ENCODE data around the gene HOXB8.

Gene HOXB8

GRCh38 chr17:48609033-48609432 is 6.1 kb downstream of the HOXB8 start:
- peaks cover 100% of the 10 kb centered on the region for H3K27me3 ChIP-seq (ENCODE audit: control insufficient read depth, insufficient read depth, low read length, poor library complexity, severe bottlenecking)
- H3K27ac ChIP-seq (ENCODE audit: insufficient read depth, low read depth, low read length, poor library complexity, severe bottlenecking) = no peak overlapping the region
- no peaks in the 10 kb centered on the region for H3K36me3 ChIP-seq (ENCODE audit: control insufficient read depth, insufficient read depth, low read length)
- peaks cover 7% of the 10 kb centered on the region for H3K4me1 ChIP-seq (ENCODE audit: control insufficient read depth, insufficient read depth, low read length)
- H3K9me3 ChIP-seq (ENCODE audit: control insufficient read depth, low read length) = no peaks in the 10 kb centered on the region
- H3K4me3 ChIP-seq (ENCODE audit: insufficient read depth, low read depth, low read length) = no peak overlapping the region

DNA sequence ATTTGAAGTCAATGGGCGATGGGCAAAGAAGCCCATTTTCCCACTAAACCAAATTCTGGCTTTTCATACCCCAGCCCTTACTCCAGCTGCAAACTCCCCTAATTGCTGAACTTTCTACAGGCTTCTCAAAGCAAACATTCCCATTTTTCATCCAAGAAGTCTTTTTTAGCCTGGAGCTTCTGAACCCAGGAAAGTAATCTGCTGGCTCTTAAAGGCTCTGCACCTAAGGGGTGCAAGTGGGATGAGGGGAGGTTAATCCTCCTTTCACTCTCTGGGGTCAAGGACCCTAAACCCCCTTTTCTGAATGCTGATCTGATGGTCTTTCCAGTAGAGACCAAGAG is 6.6 kb downstream of the HOXB8 start:
- 42% methylated on average over 1 of the region's 1 CpG for WGBS, 2 experiments
- H3K27me3 ChIP-seq (ENCODE audit: control insufficient read depth, insufficient read depth, low read length, poor library complexity, severe bottlenecking) = peaks cover 100% of the 10 kb centered on the region
- H3K4me1 ChIP-seq (ENCODE audit: control insufficient read depth, insufficient read depth, low read length) = peaks cover 7% of the 10 kb centered on the region
- H3K27ac ChIP-seq (ENCODE audit: insufficient read depth, low read depth, low read length, poor library complexity, severe bottlenecking) = no peak overlapping the region
- no peaks in the 10 kb centered on the region for H3K9me3 ChIP-seq (ENCODE audit: control insufficient read depth, low read length)
- H3K36me3 ChIP-seq (ENCODE audit: control insufficient read depth, insufficient read depth, low read length) = no peaks in the 10 kb centered on the region
- H3K4me3 ChIP-seq (ENCODE audit: insufficient read depth, low read depth, low read length) = no peak overlapping the region

- H3K27ac ChIP-seq (ENCODE audit: insufficient read depth, low read depth, low read length, poor library complexity, severe bottlenecking) = no peak overlapping the region
- 32% methylated on average over 8 to 9 of the region's 9 CpGs for WGBS, 2 experiments
These were observed 8.0 kb downstream of the HOXB8 start for GRCh38 chr17:48606892-48607614.

GRCh38 chr17:48605991-48606891 is 8.9 kb downstream of the HOXB8 start:
- no peaks in the 10 kb centered on the region for H3K36me3 ChIP-seq (ENCODE audit: control insufficient read depth, insufficient read depth, low read length)
- 9 to 10% methylated on average over 38 to 41 of the region's 41 CpGs for WGBS, 2 experiments
- no peaks in the 10 kb centered on the region for H3K9me3 ChIP-seq (ENCODE audit: control insufficient read depth, low read length)
- no peak overlapping the region for H3K4me3 ChIP-seq (ENCODE audit: insufficient read depth, low read depth, low read length)
- H3K27ac ChIP-seq (ENCODE audit: insufficient read depth, low read depth, low read length, poor library complexity, severe bottlenecking) = no peak overlapping the region
- H3K27me3 ChIP-seq (ENCODE audit: control insufficient read depth, insufficient read depth, low read length, poor library complexity, severe bottlenecking) = peaks cover 100% of the 10 kb centered on the region
- H3K4me1 ChIP-seq (ENCODE audit: control insufficient read depth, insufficient read depth, low read length) = peaks cover 7% of the 10 kb centered on the region

More at GRCh38 chr17:48606892-48607614, 8.0 kb downstream of the HOXB8 start:
- H3K4me3 ChIP-seq (ENCODE audit: insufficient read depth, low read depth, low read length) = no peak overlapping the region
- no peaks in the 10 kb centered on the region for H3K9me3 ChIP-seq (ENCODE audit: control insufficient read depth, low read length)
- H3K27me3 ChIP-seq (ENCODE audit: control insufficient read depth, insufficient read depth, low read length, poor library complexity, severe bottlenecking) = peaks cover 100% of the 10 kb centered on the region
- peaks cover 7% of the 10 kb centered on the region for H3K4me1 ChIP-seq (ENCODE audit: control insufficient read depth, insufficient read depth, low read length)
- no peaks in the 10 kb centered on the region for H3K36me3 ChIP-seq (ENCODE audit: control insufficient read depth, insufficient read depth, low read length)

GRCh38 chr17:48605409-48605919 is 9.6 kb downstream of the HOXB8 start:
- H3K27me3 ChIP-seq (ENCODE audit: control insufficient read depth, insufficient read depth, low read length, poor library complexity, severe bottlenecking) = peaks cover 100% of the 10 kb centered on the region
- no peak overlapping the region for H3K27ac ChIP-seq (ENCODE audit: insufficient read depth, low read depth, low read length, poor library complexity, severe bottlenecking)

GRCh38 chr17:48604770-48605329 is 10.2 kb downstream of the HOXB8 start, which contains the start of gene HOXB6:
Gene HOXB6, minus strand, starts transcription at chr17:48604986. Its CDS starts 6,836 bp downstream, at chr17:48598150.
- no peaks in the 10 kb centered on the region for H3K9me3 ChIP-seq (ENCODE audit: control insufficient read depth, low read length)
- WGBS, 2 experiments = 17% methylated on average over 16 of the region's 16 CpGs
- no peak within 1 kb of the TSS for H3K27ac ChIP-seq (ENCODE audit: insufficient read depth, low read depth, low read length, poor library complexity, severe bottlenecking)
- peaks cover 100% of the 10 kb centered on the region for H3K27me3 ChIP-seq (ENCODE audit: control insufficient read depth, insufficient read depth, low read length, poor library complexity, severe bottlenecking)
- no peaks in the 10 kb centered on the region for H3K4me1 ChIP-seq (ENCODE audit: control insufficient read depth, insufficient read depth, low read length)
- no peaks in the 10 kb centered on the region for H3K36me3 ChIP-seq (ENCODE audit: control insufficient read depth, insufficient read depth, low read length)
- H3K4me3 ChIP-seq (ENCODE audit: insufficient read depth, low read depth, low read length) = no peak within 1 kb of the TSS

More at GRCh38 chr17:48605409-48605919, 9.6 kb downstream of the HOXB8 start:
- no peak overlapping the region for H3K4me3 ChIP-seq (ENCODE audit: insufficient read depth, low read depth, low read length)
- no peaks in the 10 kb centered on the region for H3K9me3 ChIP-seq (ENCODE audit: control insufficient read depth, low read length)
- H3K36me3 ChIP-seq (ENCODE audit: control insufficient read depth, insufficient read depth, low read length) = no peaks in the 10 kb centered on the region
- WGBS, 2 experiments = 8% methylated on average over 10 of the region's 10 CpGs
- H3K4me1 ChIP-seq (ENCODE audit: control insufficient read depth, insufficient read depth, low read length) = peaks cover 5% of the 10 kb centered on the region

DNA sequence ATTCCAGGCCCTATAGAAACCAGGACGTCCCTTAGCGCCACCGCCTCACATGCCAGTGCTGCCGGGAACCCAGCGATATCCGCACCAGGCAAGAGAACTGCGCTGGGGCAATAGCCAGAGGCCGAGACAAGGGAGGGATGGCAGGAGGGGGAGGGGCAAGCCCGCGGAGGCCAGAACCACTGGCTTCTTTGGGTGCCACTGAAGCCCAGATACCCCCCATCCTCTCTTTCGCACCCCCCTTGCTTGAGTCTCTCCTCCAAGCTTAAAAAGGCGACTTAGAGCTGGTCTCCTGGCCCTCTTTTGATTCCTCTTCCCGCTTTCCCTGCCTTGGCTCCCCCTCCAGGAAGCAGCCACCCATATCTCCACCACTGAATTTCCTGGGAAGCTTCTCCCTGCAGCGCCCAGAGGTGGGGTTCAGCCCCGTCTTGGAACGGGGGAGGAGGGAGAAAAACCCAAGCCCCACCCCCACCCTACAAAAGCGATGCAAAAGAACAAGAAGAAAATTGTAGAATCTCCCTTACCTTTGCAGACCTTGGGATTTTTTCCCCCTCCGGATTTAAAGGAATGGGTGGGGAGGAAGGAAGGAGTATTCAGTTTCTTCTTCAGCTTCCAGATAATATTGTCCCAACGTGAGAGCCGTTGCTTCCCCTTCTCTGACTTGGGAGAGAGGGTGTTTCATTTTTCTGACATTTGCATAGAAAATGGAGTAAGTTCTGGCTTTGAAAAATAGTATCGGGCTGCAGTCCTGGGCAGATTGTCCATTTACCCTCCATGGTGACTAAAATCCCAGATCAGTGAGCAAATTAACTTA is 10.9 kb downstream of the HOXB8 start:
- Histone ChIP-seq H3K4me1 (ENCODE audit: control insufficient read depth, insufficient read depth, low read length) (no peaks in the 10 kb centered on the region), H3K4me3 (ENCODE audit: insufficient read depth, low read depth, low read length) (no peak overlapping the region), H3K27me3 (ENCODE audit: control insufficient read depth, insufficient read depth, low read length, poor library complexity, severe bottlenecking) (peaks cover 100% of the 10 kb centered on the region), H3K27ac (ENCODE audit: insufficient read depth, low read depth, low read length, poor library complexity, severe bottlenecking) (no peak overlapping the region), H3K36me3 (ENCODE audit: control insufficient read depth, insufficient read depth, low read length) (no peaks in the 10 kb centered on the region), H3K9me3 (ENCODE audit: control insufficient read depth, low read length) (no peaks in the 10 kb centered on the region)
- 3 to 6% methylated on average over 19 of the region's 21 CpGs for WGBS, 2 experiments

- Histone ChIP-seq H3K27ac (ENCODE audit: insufficient read depth, low read depth, low read length, poor library complexity, severe bottlenecking) (no peak overlapping the region), H3K27me3 (ENCODE audit: control insufficient read depth, insufficient read depth, low read length, poor library complexity, severe bottlenecking) (peaks cover 100% of the 10 kb centered on the region), H3K4me3 (ENCODE audit: insufficient read depth, low read depth, low read length) (no peak overlapping the region), H3K4me1 (ENCODE audit: control insufficient read depth, insufficient read depth, low read length) (no peaks in the 10 kb centered on the region), H3K9me3 (ENCODE audit: control insufficient read depth, low read length) (no peaks in the 10 kb centered on the region), H3K36me3 (ENCODE audit: control insufficient read depth, insufficient read depth, low read length) (no peaks in the 10 kb centered on the region)
- 9 to 11% methylated on average over 35 of the region's 35 CpGs for WGBS, 2 experiments
These were observed 13.3 kb downstream of the HOXB8 start for GRCh38 chr17:48601539-48602425.

DNA sequence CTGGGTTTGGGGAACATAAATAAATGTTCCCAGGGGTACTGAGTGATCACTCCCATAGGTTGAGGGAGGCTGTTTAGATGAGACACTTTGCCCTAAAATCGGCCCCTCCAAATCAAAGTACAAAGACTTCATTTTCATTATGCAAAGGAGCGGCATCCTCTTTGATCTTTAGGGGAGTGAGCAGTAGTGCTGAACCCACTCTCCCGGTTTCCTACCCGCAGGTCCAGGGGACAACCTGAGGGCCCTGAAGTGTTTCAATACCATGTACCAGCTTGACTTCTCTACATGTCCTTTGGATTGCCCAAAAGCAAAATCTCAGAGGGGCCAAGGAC is 13.9 kb downstream of the HOXB8 start:
- Histone ChIP-seq H3K27me3 (ENCODE audit: control insufficient read depth, insufficient read depth, low read length, poor library complexity, severe bottlenecking) (peaks cover 100% of the 10 kb centered on the region), H3K4me1 (ENCODE audit: control insufficient read depth, insufficient read depth, low read length) (no peaks in the 10 kb centered on the region), H3K9me3 (ENCODE audit: control insufficient read depth, low read length) (no peaks in the 10 kb centered on the region), H3K36me3 (ENCODE audit: control insufficient read depth, insufficient read depth, low read length) (no peaks in the 10 kb centered on the region), H3K27ac (ENCODE audit: insufficient read depth, low read depth, low read length, poor library complexity, severe bottlenecking) (no peak overlapping the region), H3K4me3 (ENCODE audit: insufficient read depth, low read depth, low read length) (no peak overlapping the region)
- 13 to 18% methylated on average over 4 of the region's 4 CpGs for WGBS, 2 experiments

Data from ectodermal cell (in vitro differentiated cells).